HFF-Myc (cell line): ENCODE results near the gene MAST3.
A peak's percentile ranks its signal among the peaks of the same experiment; 100 is the strongest.

Source experiments
- DNase-seq: peaks from one replicate; pipeline ENCODE4 v3.0.0-alpha.2; 2011; ENCODE audit warnings: low read depth; ENCODE audit errors: extremely low read depth
- H3K4me3 ChIP-seq: replicated peaks from 2 replicates; pipeline ENCODE4 v1.5.1; 2011; ENCODE audit warnings: low read depth, mild to moderate bottlenecking, control low read depth, low read length
- TF ChIP-seq, protein P1 (sequence below): IDR thresholded peaks from 2 replicates; pipeline ENCODE4 v1.5.1; 2012; ENCODE audit warnings: mild to moderate bottlenecking, low read depth, low read length, control low read depth; ENCODE audit errors: missing control alignments

MAST3 gene

DNA sequence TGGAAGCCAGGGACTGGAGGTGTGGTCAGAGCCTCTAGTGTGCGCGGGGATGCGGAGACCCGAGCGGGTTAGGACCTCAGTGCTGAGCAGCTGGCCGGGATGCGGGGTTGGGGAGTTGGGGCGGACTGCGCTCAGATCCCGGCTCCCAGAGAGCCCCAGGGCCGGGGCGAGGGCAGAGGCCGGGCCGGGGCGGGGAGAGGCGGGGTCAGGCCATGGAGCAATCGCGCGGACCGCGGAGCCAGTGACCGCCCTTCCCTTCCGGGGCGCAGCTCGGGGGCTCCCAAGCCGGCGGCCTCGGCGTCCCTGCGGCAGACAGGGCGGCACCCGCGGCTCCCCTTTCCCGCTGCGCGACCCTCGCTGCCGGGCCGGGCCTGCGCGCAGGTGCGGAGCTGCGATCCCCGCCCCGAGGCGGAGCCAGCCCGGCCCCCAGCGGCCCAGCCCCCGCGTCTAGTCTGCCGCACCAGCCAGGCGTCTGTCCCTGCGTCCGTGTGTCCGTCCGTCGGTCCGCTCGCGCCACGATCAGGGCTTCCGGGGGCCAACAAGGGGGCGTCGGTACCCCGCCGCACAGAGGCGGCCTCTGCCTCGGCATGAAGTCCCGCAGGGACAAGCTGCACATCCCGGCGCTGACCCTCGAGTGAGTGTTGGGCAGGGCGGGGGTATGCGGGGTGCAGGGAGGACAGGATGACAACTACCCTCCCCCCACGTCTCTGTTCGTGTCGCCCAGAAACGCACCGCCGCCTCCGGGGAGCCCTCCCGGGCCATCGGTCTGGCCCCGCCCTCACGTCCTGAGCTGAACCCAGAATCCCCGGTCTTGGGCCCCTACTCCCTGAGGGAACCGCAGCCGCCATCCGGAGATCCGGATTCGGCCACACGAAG lies 12.4 kb downstream of the MAST3 start:
- DNase-seq = no peak
- peak overlapping the region; percentile 54 for H3K4me3 ChIP-seq
- TF ChIP-seq, protein P1, sequence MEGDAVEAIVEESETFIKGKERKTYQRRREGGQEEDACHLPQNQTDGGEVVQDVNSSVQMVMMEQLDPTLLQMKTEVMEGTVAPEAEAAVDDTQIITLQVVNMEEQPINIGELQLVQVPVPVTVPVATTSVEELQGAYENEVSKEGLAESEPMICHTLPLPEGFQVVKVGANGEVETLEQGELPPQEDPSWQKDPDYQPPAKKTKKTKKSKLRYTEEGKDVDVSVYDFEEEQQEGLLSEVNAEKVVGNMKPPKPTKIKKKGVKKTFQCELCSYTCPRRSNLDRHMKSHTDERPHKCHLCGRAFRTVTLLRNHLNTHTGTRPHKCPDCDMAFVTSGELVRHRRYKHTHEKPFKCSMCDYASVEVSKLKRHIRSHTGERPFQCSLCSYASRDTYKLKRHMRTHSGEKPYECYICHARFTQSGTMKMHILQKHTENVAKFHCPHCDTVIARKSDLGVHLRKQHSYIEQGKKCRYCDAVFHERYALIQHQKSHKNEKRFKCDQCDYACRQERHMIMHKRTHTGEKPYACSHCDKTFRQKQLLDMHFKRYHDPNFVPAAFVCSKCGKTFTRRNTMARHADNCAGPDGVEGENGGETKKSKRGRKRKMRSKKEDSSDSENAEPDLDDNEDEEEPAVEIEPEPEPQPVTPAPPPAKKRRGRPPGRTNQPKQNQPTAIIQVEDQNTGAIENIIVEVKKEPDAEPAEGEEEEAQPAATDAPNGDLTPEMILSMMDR = no peak

DNA sequence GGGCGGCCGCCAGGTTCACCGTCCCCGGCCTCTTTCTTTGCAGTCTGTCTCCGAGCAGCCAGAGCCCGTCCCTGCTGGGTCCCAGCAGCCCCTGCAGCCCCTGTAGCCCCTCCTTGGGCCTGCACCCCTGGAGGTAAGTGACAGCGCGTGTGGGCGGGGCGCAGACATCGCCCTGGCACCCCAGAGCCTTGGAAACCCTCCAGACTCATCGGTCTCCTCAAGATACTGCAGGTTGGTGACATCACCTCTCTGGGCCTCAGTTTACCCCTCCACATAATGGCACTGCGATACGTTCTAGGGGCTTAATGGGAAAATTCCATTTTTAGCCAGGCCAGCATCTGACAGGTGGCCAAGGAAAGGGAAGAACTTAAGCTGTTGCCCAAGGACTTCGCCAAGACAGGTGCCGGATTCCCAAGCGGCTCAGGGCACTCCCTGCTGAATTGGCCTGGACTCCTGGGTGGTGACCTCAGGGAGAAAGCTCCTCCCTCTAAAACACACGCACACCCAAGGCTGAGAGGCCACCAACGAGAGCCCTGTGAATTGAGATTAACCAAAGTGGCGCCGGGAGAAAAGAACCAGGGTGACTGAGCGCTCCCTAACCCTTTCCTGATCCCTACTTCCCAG lies 13.1 kb downstream of the MAST3 start:
- H3K4me3 ChIP-seq = peak overlapping the region; percentile 54
- DNase-seq = no peak
- TF ChIP-seq, protein P1 = no peak

DNA sequence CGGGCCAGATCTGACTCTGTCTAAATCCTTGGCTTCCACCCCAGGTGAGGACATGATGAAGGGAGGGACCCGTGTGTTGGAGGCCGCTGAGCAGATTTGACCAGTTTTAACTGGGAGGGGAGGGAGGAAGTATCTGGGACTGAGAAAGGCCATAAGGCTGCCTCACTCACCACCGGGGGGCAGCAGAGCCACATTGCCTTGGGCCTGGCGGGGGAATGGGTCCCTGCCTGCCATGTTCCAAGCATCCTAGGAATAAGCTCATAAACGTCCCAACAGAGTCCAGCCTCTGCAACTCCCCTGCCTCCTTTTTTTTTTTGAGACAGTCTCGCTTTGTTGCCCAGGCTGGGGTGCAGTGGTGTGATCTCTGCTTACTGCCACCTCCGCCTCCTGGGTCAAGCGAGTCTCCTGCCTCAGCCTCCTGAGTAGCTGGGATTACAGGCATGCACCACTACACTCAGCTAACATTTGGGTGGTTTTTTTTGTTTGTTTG lies 15.5 kb downstream of the MAST3 start:
- H3K4me3 ChIP-seq = no peak overlapping the region
- DNase-seq = peak; percentile 63
- TF ChIP-seq, protein P1 = peak; percentile 92

DNA sequence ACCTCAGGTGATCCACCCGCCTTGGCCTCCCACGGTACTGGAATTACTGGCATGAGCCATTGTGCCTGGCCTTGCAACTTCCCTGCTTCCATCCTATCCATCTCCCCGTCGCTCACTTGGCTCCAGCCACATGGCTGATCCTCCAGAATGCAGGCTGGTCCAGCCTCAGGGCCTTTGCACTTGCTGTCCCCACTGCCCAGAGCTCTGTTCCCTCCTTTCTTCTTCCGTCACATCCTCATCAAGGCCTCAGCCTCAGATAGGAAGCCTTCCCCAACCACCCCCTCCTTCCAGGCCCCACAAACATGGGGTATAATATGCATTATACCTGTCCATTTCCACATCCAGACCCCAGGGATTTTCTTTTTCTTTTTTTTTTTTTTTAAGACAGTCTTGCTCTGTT lies 16.2 kb downstream of the MAST3 start:
- H3K4me3 ChIP-seq = no peak overlapping the region
- TF ChIP-seq, protein P1 = no peak
- no peak for DNase-seq

DNA sequence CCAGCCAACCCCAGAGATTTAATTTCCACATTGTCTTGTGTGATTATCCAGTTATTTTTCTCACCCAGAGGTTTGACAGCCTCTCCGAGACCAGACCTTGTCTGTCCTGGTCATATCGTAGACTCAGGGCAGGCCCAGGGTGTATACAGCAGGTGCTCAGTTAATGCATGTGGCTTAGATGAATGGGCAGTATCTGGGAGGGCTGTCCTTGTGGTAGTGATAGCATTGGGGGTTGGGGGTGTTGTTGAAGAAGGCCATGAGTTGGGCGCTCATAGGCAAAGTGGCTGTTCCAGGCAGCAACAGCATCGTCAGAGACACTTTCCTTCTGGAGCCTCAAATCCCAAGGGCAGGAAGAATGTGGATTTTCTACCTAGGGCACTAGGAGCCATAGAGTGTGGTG lies 16.9 kb downstream of the MAST3 start:
- no peak for DNase-seq
- no peak overlapping the region for H3K4me3 ChIP-seq
- TF ChIP-seq, protein P1 = no peak

DNA sequence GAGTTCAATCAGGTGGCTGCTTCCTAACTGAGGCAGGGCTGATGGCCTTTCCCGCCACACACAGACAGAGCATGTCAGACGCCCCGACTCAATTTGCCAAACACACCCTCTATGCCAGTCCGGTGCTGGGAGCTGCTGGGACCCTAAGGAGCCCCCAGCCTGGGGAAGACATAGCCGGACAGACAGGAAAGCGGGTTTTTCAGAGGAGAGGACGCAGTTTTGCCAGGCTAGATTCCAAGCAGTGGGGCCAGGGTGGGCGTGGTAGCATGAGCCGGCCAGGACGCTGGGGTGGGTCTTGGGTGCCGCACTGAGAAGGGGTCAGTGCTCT lies 19.8 kb downstream of the MAST3 start:
- no peak for DNase-seq
- H3K4me3 ChIP-seq = peak overlapping the region; percentile 28

More for the DNA sequence above, 19.8 kb downstream of the MAST3 start:
- TF ChIP-seq, protein P1 = no peak
